Esophagus muscularis mucosa (tissue), 3 donors: ENCODE measurements around the gene COX18.

Source experiments
- POLR2AphosphoS5 ChIP-seq, 2 donors: sonication (generic); formaldehyde crosslinking; IDR thresholded peaks; one replicate each; pipeline ENCODE4 v1.6.1; 2017; ENCODE audit warnings: antibody characterized with exemption in 2 of 2
- TF ChIP-seq, protein P1 (sequence below), 3 experiments: fragments of 200-600 bp in 2 of 3; fragments of 450-650 bp in 1 of 3; sonication (generic) in 2 of 3; IDR thresholded peaks; one replicate each; pipeline ENCODE4 v1.5.1; 2017 to 2019; ENCODE audit warnings: antibody characterized with exemption in 3 of 3, mild to moderate bottlenecking in 2 of 3, moderate library complexity in 1 of 3

GRCh38 chr4:73034896-73035295 lies 34.6 kb downstream of the COX18 start:
- TF ChIP-seq, protein P1, sequence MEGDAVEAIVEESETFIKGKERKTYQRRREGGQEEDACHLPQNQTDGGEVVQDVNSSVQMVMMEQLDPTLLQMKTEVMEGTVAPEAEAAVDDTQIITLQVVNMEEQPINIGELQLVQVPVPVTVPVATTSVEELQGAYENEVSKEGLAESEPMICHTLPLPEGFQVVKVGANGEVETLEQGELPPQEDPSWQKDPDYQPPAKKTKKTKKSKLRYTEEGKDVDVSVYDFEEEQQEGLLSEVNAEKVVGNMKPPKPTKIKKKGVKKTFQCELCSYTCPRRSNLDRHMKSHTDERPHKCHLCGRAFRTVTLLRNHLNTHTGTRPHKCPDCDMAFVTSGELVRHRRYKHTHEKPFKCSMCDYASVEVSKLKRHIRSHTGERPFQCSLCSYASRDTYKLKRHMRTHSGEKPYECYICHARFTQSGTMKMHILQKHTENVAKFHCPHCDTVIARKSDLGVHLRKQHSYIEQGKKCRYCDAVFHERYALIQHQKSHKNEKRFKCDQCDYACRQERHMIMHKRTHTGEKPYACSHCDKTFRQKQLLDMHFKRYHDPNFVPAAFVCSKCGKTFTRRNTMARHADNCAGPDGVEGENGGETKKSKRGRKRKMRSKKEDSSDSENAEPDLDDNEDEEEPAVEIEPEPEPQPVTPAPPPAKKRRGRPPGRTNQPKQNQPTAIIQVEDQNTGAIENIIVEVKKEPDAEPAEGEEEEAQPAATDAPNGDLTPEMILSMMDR (IDR thresholded peaks at IDR 0.05) = no peak
- no peak for TF ChIP-seq POLR2AphosphoS5 (IDR thresholded peaks at IDR 0.05)
